ENCODE data around the gene UBE2C.
"Not testable (repeated sequence)": the region's sequence is repeated elsewhere in the genome, so short reads cannot be mapped to it uniquely, and the experiment has no call there.

The UBE2C gene

DNA sequence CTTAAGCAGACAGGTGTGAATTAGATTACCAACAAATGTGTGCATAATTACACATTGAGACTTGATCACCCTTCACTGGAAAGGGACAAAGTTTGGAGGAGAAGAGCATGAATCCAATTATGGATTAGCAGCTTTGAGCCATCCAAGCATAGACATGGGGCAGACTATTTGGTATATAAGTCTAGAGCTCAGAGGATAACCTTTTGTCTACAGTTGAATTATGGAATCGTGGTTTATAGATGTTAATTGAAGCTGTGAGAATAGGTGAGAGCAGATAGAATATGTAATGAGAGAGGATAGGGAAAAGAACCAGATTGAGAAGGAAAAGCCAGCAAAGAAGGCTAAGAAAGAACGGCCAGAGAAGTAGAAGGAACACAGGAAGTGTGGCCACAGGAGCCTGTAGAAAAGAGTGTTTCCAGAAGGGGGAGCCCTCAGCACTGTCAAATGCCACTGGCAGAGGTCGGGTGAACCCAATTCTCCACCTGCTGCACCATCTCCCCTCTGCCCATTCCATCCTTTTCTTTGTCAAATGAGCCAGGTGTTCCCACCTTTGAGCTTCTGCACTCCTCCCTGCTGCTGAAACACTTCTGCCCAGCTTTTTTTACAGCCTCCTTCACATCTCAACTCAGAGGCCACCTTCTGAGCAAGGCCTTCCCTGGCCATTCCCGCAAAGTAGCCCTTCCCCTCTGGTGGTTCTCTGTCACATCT lies 13.4 kb upstream of the UBE2C start:
- peak; percentile 48 for DNase-seq

DNA sequence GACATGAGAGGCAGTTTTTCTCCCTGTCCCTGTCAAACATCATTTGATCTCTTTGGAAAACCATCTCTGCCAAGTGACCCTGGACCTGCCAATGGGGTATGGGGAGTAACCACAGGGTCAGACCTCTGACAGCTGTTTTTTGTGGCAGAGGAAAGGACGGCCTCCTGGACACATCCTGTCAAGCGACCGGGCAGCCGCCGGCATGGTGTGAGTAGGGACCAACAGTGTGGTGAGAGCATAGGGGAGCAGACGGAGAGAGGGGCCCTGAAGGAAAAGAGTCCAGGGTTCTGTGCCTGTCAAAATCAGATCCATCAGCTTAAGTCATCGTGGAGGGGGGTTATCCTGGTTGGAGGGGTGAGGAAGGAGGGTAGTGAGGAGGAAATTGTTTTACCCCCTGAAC lies 10.6 kb upstream of the UBE2C start:
- no peak for DNase-seq

DNA sequence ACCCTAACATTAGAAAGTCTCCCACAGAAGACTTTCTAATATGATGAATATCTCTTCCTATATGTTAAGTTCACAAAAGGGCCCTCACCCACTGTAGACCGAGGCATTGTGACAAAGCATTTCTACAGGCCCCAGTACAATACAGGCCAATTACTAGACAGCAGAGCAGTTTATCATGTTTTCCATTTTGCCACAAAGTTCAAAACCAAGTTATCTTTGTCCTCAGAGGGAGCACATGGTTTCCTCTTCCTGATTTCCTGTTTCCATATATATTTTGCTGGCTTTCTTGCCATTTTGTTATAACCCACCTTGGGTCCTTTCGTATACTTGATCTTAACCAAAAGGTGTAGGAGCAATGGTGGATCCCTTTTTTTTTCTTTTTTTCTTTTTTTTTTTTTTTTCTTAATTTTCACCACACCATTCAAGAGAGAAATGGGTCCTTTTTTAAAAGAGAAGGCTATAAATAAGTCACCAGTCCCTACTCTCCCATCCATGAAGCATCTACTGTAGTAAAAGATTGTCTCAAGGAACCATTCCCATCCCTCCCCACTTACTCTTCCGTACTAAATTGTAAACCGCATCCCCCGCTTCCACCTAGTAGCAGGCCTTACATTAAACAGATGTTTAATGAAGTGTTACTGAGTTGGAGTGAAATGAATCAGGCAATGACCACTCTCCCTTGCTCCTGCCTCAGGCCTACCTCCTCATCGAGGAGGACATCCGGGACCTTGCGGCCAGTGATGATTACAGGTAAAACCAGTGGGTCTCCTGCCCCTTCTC lies 2.1 kb upstream of the UBE2C start:
- no peak for DNase-seq

- no peak for DNase-seq
These were observed 529 bp downstream of the UBE2C start for GRCh38 chr20:45813006-45813340.

GRCh38 chr20:45813489-45813888 lies 1.0 kb downstream of the UBE2C start:
- no peak for DNase-seq

GRCh38 chr20:45814314-45814713 lies 1.9 kb downstream of the UBE2C start:
- no peak for DNase-seq

GRCh38 chr20:45816951-45817350 lies 4.5 kb downstream of the UBE2C start:
- DNase-seq, result no peak

- peak; percentile 80 for DNase-seq
These were observed 5.1 kb downstream of the UBE2C start for GRCh38 chr20:45817376-45818194.

DNA sequence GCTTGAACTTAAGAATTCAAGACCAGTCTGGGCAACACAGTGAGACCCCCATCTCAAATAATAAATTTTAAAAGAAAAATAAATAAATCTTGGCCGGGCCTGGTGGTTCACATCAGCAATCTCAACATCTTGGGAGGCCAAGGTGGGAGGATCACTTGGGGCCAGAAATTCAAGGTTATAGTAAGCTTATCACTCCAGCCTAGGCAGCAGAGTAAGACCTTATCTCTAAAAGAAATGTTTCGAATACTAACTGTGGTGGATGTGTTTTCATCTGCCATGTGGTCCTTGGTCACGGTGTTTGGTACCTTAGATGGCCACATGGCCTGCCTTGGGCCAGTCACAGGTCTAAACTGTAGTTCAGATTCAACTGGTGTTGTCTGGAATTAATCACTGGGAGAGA lies 5.8 kb downstream of the UBE2C start:
- DNase-seq, result no peak

GRCh38 chr20:45819466-45819865 lies 7.0 kb downstream of the UBE2C start:
- DNase-seq, result no peak

DNA sequence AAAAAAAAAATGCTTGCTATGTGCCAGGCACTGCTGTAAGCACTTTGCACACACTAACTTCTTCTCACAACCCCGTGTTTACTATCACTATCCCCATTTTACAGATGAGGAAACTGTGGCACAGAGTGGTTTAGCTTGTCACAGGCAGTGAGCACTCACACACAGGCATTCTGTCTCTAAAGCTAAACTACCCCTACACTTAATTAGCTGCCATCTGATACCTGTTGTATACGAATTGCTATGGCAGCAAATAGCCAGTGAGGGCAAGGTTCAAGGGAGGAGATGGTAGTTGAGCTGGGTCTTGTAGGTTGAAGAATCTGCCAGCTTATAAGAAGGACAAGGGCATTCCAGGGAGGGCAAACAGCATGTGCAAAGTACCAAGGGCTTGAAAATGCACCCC lies 9.5 kb downstream of the UBE2C start:
- DNase-seq, result no peak

- DNase-seq, result no peak
These were observed 10.4 kb downstream of the UBE2C start for GRCh38 chr20:45822857-45823256.

GRCh38 chr20:45823949-45824835 lies 11.7 kb downstream of the UBE2C start:
- no peak for DNase-seq

GRCh38 chr20:45826381-45827019 lies 14.1 kb downstream of the UBE2C start:
- DNase-seq, result no peak

DNA sequence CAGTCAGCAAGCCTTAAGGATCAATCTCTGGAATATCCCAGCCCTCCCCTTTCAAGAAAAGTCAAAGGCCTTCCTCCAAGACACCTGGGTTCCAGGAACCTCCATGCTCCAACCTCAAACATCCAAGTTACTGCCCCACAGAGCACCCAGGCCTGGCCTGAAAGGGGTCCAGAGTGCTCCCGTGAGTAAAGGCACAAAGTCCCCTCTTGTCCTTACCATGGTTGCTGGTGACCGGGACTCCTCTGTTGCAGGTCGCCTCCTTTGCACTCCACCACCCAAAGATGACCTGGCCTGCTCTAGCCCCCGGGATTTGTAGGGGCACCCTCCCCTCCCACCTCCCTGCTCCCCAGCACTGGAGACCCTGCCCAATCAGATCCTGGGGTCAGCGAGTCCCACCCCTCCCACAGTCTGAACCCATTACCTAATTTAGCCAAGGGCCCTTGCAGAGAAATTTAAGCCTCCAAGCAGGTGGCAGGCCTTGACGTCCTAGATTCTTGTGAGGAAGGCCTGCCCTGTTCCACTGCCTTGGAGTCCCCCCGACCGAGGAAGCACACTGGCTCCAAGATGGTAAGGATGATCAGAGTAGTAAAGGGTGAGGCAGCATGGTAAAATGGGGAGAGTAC lies 14.7 kb downstream of the UBE2C start, which contains the start of gene TNNC2:
TSS of gene TNNC2 (minus strand) at position 283 of the 623 bp plus-strand sequence. CDS start at position 219, 64 bp downstream.
- DNase-seq, result no peak

DNA sequence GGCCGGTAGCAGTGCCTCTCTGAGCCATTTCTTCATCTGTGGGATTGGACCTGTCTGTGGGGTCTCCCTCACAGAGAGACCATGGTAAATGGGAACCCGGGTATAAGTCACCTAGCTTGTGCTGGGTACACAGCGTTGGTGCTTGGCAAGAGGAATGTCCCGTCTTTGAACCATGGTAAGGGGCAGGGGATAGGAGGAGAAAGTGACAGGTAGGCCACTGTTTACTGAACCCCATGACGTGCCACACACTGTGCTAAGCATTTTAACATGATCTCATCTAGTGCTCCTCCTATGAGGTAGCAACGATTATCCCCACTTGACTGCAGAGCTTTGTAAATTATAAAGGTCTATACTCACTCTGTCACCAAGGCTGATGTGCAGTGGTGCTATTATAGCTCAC lies 15.3 kb downstream of the UBE2C start:
- no peak for DNase-seq

GRCh38 chr20:45828589-45828988 lies 16.1 kb downstream of the UBE2C start:
- no peak for DNase-seq

DNA sequence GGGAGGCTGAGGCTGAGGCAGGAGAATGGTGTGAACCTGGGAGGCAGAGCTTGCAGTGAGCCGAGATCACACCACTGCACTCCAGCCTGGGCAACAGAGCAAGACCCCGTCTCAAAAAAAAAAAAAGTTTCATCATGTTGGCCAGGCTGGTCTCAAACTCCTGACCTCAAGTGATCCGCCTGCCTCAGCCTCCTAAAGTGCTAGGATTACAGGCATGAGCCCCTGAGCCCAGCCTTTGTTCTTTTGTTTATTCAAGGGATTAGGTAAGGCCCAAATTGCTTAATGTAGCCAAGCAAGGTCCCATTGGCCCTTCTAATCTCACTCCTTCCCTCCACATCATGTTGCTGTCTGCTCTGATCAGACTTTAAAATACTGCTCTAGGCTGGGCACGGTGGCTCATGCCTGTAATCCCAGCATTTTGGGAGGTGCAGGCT lies 17.2 kb downstream of the UBE2C start:
- DNase-seq, result not testable (repeated sequence)

DNA sequence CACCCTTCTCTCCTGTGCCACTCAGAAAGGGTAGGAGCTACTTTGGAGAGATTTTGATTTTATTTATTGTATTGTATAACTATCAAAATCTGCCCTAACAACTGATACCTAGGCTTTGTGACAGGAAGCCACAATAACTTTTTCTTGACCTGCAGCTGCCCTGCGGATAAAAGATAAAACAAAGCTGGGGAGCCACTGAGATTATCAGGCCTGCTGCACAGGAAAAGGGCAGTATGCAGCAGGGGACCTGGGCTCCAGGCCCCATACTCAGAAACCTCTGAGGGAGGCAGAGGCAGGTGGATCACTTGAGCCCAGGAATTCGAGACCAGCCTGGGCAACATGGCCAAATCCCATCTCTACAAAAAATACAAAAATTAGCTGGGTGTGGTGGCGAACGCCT lies 20.2 kb downstream of the UBE2C start:
- DNase-seq, result no peak

DNA sequence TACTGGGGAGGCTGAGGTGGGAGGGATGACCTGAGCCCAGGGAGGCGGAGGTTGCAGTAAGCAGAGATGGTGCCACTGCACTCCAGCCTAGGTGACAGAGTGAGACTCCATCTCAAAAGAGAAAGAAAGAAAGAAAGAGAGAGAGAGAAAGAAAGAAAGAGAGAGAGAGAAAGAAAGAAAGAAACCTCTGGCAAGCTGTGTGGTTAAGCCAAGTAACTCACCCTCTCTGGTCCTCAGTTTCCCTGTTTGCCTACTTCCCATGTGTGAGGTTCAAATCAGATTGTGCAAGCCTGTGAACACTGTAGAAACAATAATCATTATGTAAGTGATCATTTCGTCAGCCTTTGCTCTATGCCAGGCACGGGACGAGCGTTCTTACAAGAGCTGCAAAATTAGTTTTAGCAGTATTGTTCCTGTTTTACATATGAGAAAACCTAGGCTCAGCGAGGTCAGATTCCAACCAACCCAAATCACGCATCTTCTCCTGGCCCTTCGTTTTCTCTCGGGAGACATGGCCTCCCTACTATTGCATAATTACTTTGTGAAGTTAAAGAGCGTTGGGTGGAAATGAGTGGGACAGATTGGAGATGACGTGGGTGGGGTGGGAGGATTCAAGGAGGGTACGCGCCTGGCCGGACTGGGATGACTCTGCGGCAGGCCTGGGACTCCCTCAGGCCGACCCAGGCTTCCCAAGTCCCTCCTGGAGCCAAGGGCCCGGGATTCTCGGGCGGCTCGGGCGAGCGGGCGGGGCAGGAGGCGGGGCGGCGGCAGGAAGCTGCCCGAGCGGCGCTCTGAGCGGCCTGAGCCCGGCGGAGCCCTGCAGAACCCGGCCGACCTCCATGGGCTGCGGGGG lies 20.8 kb downstream of the UBE2C start, which contains the start of gene SNX21:
TSS of gene SNX21 (plus strand) at position 770 of the 853 bp plus-strand sequence. CDS start 121 bp downstream, outside the sequence.
- DNase-seq, result peak; percentile 84

All from kidney glomerular epithelial cell (primary cell).